Uterus (tissue), 4 donors: ENCODE data around the gene P3H2. TPM values are rescaled to one million over a fixed set of nuclear protein-coding genes. Genes with fewer than 3 reads are reported as not detected.

Source experiments
- DNase-seq, 2 donors: peaks; one replicate each; pipeline ENCODE4 v3.0.0-alpha.2; 2019 to 2020
- H3K27ac ChIP-seq, 2 donors: fragments of 200-600 bp; sonication (generic); 1 replicate in 1 of 2; 2 replicates in 1 of 2; pipeline ENCODE4 v1.5.1; 2016 to 2018
- H3K27me3 ChIP-seq, 2 donors: fragments of 200-600 bp; sonication (generic); one replicate each; pipeline ENCODE4 v1.5.1; 2018 to 2019; ENCODE audit warnings: control low read depth in 1 of 2
- H3K36me3 ChIP-seq, 2 donors: fragments of 200-600 bp; sonication (generic); one replicate each; pipeline ENCODE4 v1.5.1; 2019; ENCODE audit warnings: control low read depth in 1 of 2
- H3K4me1 ChIP-seq, 2 donors: fragments of 200-600 bp; sonication (generic); one replicate each; pipeline ENCODE4 v1.5.1; 2018 to 2019; ENCODE audit warnings: control low read depth in 1 of 2
- H3K4me3 ChIP-seq, 2 donors: fragments of 200-600 bp; sonication (generic); 1 replicate in 1 of 2; 2 replicates in 1 of 2; pipeline ENCODE4 v1.5.1; 2018 to 2019; ENCODE audit warnings: mild to moderate bottlenecking in 1 of 2
- H3K9me3 ChIP-seq, 2 donors: fragments of 200-600 bp; sonication (generic); one replicate each; pipeline ENCODE4 v1.5.1; 2019; ENCODE audit warnings: control low read depth in 1 of 2
- POLR2A ChIP-seq, 2 donors: fragments of 450-650 bp; IDR thresholded peaks; one replicate each; pipeline ENCODE4 v1.6.1; 2016; ENCODE audit warnings: antibody characterized with exemption in 2 of 2, mild to moderate bottlenecking in 1 of 2, moderate library complexity in 1 of 2
- intact Hi-C: fragments of 100-400 bp; cut with DNase I; formaldehyde crosslinking; loops from one replicate; pipeline ENCODE4 v1.15.1; 2023; ENCODE audit warnings: low total_unique reads
- total RNA-seq, 4 donors: library from RNA; depleted of rRNA in 3 of 4; stranded (reverse); fragments of >200 nt in 3 of 4; gene quantifications; one replicate each; pipeline versions ENCODE4 v1.1.0 to v1.2.4, GENCODE V29; 2014 to 2023
- TF ChIP-seq, protein P1 (sequence below), 4 experiments: fragments of 200-600 bp in 2 of 4; fragments of 450-650 bp in 2 of 4; sonication (generic) in 2 of 4; IDR thresholded peaks; one replicate each; pipeline ENCODE4 v1.5.1; 2016 to 2019; ENCODE audit warnings: antibody characterized with exemption in 4 of 4, mild to moderate bottlenecking in 2 of 4, moderate library complexity in 1 of 4
- donor health status: DM: yes; HTN: yes; CAD: no.

P3H2 gene
- total RNA-seq, 4 donors from 2014 or later: 12.6 to 441 (median 30.6) TPM

GRCh38 chr3:190077395-190078045 lies 43.2 kb downstream of the P3H2 start:
- DNase-seq: no peak
- Histone ChIP-seq H3K36me3 (no peaks in the 10 kb centered on the region), H3K4me3 (no peak overlapping the region), H3K4me1 (no peaks in the 10 kb centered on the region), H3K27ac (peak overlapping the region; percentile 62 to 65), H3K9me3 (no peaks in the 10 kb centered on the region), H3K27me3 (no peaks in the 10 kb centered on the region)
- intact Hi-C loops: no loop called here
- TF ChIP-seq POLR2A (IDR thresholded peaks at IDR 0.05): no peak

GRCh38 chr3:190076601-190077394 lies 43.9 kb downstream of the P3H2 start:
- H3K9me3 ChIP-seq: no peaks in the 10 kb centered on the region
- H3K36me3 ChIP-seq: no peaks in the 10 kb centered on the region
- no peaks in the 10 kb centered on the region for H3K4me1 ChIP-seq
- peak overlapping the region; percentile 62 to 65 for H3K27ac ChIP-seq
- DNase-seq: peak; percentile 28 to 62
- H3K27me3 ChIP-seq: no peaks in the 10 kb centered on the region
- intact Hi-C loops: no loop called here
- no peak overlapping the region for H3K4me3 ChIP-seq
- TF ChIP-seq, protein P1, sequence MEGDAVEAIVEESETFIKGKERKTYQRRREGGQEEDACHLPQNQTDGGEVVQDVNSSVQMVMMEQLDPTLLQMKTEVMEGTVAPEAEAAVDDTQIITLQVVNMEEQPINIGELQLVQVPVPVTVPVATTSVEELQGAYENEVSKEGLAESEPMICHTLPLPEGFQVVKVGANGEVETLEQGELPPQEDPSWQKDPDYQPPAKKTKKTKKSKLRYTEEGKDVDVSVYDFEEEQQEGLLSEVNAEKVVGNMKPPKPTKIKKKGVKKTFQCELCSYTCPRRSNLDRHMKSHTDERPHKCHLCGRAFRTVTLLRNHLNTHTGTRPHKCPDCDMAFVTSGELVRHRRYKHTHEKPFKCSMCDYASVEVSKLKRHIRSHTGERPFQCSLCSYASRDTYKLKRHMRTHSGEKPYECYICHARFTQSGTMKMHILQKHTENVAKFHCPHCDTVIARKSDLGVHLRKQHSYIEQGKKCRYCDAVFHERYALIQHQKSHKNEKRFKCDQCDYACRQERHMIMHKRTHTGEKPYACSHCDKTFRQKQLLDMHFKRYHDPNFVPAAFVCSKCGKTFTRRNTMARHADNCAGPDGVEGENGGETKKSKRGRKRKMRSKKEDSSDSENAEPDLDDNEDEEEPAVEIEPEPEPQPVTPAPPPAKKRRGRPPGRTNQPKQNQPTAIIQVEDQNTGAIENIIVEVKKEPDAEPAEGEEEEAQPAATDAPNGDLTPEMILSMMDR (IDR thresholded peaks at IDR 0.05): no peak
- TF ChIP-seq POLR2A (IDR thresholded peaks at IDR 0.05): no peak

- H3K9me3 ChIP-seq: no peaks in the 10 kb centered on the region
- H3K4me3 ChIP-seq: no peak overlapping the region
- no peaks in the 10 kb centered on the region for H3K36me3 ChIP-seq
- no peak for TF ChIP-seq POLR2A (IDR thresholded peaks at IDR 0.05)
- TF ChIP-seq, protein P1 (IDR thresholded peaks at IDR 0.05): no peak
- no peaks in the 10 kb centered on the region for H3K4me1 ChIP-seq
- no peaks in the 10 kb centered on the region for H3K27me3 ChIP-seq
- H3K27ac ChIP-seq: peak overlapping the region; percentile 49 to 65
- no peak for DNase-seq
- intact Hi-C loops: no loop called here
Observed at GRCh38 chr3:190076136-190076535, 44.6 kb downstream of the P3H2 start.

DNA sequence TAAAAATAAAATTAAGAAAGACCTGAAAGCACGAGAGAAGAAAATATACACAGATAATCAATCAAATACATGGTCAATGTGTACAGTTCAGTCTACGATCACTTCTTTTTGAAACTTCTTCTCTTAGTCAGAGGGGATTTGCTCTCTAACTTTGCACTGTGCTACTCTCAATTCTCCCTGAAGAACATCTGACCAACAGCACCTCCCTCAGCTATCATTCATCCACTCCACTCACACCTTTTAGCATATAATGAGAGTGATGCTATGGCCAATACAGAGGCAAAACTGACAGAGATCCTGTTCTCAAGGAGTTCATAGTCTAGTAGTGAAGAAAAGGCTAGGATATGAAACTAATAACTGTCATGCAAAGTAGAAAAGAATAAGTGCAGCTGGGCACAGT lies 45.9 kb downstream of the P3H2 start:
- intact Hi-C loops: no loop called here
- DNase-seq: no peak
- H3K9me3 ChIP-seq: no peaks in the 10 kb centered on the region
- no peak overlapping the region for H3K27ac ChIP-seq
- no peaks in the 10 kb centered on the region for H3K27me3 ChIP-seq
- no peak overlapping the region for H3K4me3 ChIP-seq
- H3K36me3 ChIP-seq: no peaks in the 10 kb centered on the region
- no peaks in the 10 kb centered on the region for H3K4me1 ChIP-seq
- no peak for TF ChIP-seq POLR2A (IDR thresholded peaks at IDR 0.05)
- TF ChIP-seq, protein P1 (IDR thresholded peaks at IDR 0.05): no peak

DNA sequence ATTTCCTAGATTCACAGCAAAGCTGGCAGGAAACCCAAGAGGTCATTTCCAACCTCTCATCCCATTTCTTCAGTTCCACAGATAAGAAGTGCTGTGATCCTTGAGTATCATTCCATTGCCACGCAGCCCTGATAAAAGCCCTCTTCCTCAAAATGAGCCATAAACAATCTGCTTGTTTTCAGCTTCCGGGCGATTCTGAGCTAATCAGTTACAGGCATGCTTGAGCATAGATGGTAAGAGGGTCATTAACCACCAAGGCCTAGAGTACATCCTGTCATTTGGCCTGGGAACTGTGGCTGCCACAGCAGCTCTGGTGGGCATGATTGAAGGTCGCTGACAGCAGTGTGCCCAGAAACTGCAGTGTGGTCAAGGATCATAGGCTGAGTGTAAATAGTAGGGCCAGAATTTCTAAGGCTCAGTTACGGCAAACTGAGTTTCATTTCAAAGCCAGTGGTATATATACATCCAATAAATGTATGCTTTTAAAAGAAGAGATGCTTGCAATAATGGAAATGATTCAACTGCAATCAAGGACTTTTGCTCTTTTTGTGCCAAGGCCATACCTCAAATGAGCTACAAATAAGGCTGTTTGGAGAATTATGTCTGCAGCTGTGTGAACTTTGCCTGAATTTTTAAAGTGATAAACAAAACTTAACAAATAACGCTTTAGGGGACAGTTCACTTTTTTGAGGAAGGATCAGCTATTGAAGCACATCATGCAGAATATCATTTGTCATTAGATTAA lies 47.3 kb downstream of the P3H2 start:
- Histone ChIP-seq H3K4me3 (no peak overlapping the region), H3K27ac (peak overlapping the region in 1 of 2 donors; percentile 29), H3K4me1 (no peaks in the 10 kb centered on the region), H3K27me3 (no peaks in the 10 kb centered on the region), H3K36me3 (no peaks in the 10 kb centered on the region), H3K9me3 (no peaks in the 10 kb centered on the region)
- intact Hi-C loops: no loop called here
- TF ChIP-seq, protein P1 (IDR thresholded peaks at IDR 0.05): no peak
- TF ChIP-seq POLR2A (IDR thresholded peaks at IDR 0.05): no peak
- DNase-seq: no peak
